Measurements from ENCODE around the gene SEMA3B. TPM values are rescaled to one million over a fixed set of nuclear protein-coding genes. Genes with fewer than 3 reads are reported as not detected.
A peak's percentile ranks its signal among the peaks of the same experiment; 100 is the strongest.

SEMA3B gene
- total RNA-seq, 1 experiment from 2014 or later: 7.3 TPM

- CTCF ChIA-PET: interaction anchor here (0.6 to 5.9 kb wide), 21 partner anchors 15 to 313 kb away, joined by 3 to 95 read pairs (median 4); partner anchors contain the start of genes CISH and HYAL2
- H3K9me3 Mint-ChIP-seq: no peaks in the 10 kb centered on the region
- ATAC-seq: peak; percentile 88
- TF ChIP-seq JUN (CRISPR knock-in tag; IDR thresholded peaks at IDR 0.05): no peak
- no peak for TF ChIP-seq MXD4 (CRISPR knock-in tag; IDR thresholded peaks at IDR 0.05; ENCODE audit: borderline replicate concordance)
- no peak for TF ChIP-seq ATF1 (CRISPR knock-in tag; IDR thresholded peaks at IDR 0.05)
- 0 out of 2 replicates have a peak, but pooled peaks have one; percentile 20 for TF ChIP-seq E2F5 (CRISPR knock-in tag; IDR thresholded peaks at IDR 0.05)
- peak; percentile 78 for TF ChIP-seq FOXP1 (CRISPR knock-in tag; IDR thresholded peaks at IDR 0.05; ENCODE audit: borderline replicate concordance)
- no peak for TF ChIP-seq ATF3 (CRISPR knock-in tag; conservative IDR thresholded peaks at IDR 0.05)
- no peak for TF ChIP-seq ZNF317 (CRISPR knock-in tag; IDR thresholded peaks at IDR 0.05; ENCODE audit: borderline replicate concordance, low read depth)
- TF ChIP-seq HMGXB4 (CRISPR knock-in tag; IDR thresholded peaks at IDR 0.05): no peak
- TF ChIP-seq EMX1 (CRISPR knock-in tag; IDR thresholded peaks at IDR 0.05): no peak
- TF ChIP-seq JAZF1 (CRISPR knock-in tag; IDR thresholded peaks at IDR 0.05): no peak
- no peak for TF ChIP-seq TP53 (CRISPR knock-in tag; IDR thresholded peaks at IDR 0.05)
- no peak for TF ChIP-seq ZBTB43 (CRISPR knock-in tag; IDR thresholded peaks at IDR 0.05)
- 0 out of 2 replicates have a peak, but pooled peaks have one; percentile 62 for TF ChIP-seq FOXP4 (CRISPR knock-in tag; IDR thresholded peaks at IDR 0.05)
- TF ChIP-seq ZNF263 (CRISPR knock-in tag; IDR thresholded peaks at IDR 0.05; ENCODE audit: low read depth): no peak
- TF ChIP-seq ERG (CRISPR knock-in tag; IDR thresholded peaks at IDR 0.05): 0 out of 2 replicates have a peak, but pooled peaks have one; percentile 19
- TF ChIP-seq AR (CRISPR knock-in tag; IDR thresholded peaks at IDR 0.05): no peak
- TF ChIP-seq ZNF396 (CRISPR knock-in tag; IDR thresholded peaks at IDR 0.05; ENCODE audit: borderline replicate concordance): no peak
- 0 out of 2 replicates have a peak, but pooled peaks have one; percentile 38 for TF ChIP-seq PREB (CRISPR knock-in tag; IDR thresholded peaks at IDR 0.05; ENCODE audit: borderline replicate concordance)
- TF ChIP-seq SP1 (CRISPR knock-in tag; conservative IDR thresholded peaks at IDR 0.05): peak; percentile 64; the same call in 1 of the 2 replicates
- no peak for TF ChIP-seq NR2C2 (CRISPR knock-in tag; IDR thresholded peaks at IDR 0.05)
- TF ChIP-seq SMAD4 (CRISPR knock-in tag; IDR thresholded peaks at IDR 0.05): no peak
- TF ChIP-seq ZBTB21 (CRISPR knock-in tag; IDR thresholded peaks at IDR 0.05; ENCODE audit: borderline replicate concordance): no peak
- no peak for TF ChIP-seq FOXJ3 (CRISPR knock-in tag; IDR thresholded peaks at IDR 0.05; ENCODE audit: borderline replicate concordance)
- no peak for TF ChIP-seq KAT7 (CRISPR knock-in tag; IDR thresholded peaks at IDR 0.05; ENCODE audit: borderline replicate concordance)
Measured at GRCh38 chr3:50298836-50299637, 30.1 kb downstream of the SEMA3B start, which contains the start of the genes HYAL3 and NAA80. Gene HYAL3 (minus strand): TSS chr3:50299405. CDS start chr3:50295602, 3,803 bp downstream. Gene NAA80 (minus strand): TSS chr3:50299405. CDS start chr3:50297463, 1,942 bp downstream.

More at GRCh38 chr3:50298836-50299637, 30.1 kb downstream of the SEMA3B start, which contains the start of the genes HYAL3 and NAA80:
- no peaks in the 10 kb centered on the region for H3K36me3 Mint-ChIP-seq
- POLR2A ChIA-PET: interaction anchor here (0.5 to 1.4 kb wide), 8 partner anchors 17 to 265 kb away, joined by 3 to 8 read pairs (median 4); partner anchors contain the start of genes CYB561D2, HYAL2 and NPRL2
- peak; percentile 100 for DNase-seq (ENCODE audit: low spot score)
- H3K4me3 Mint-ChIP-seq: peak within 1 kb of the TSS; percentile 97
- peak within 1 kb of the TSS; percentile 98 for H3K27ac Mint-ChIP-seq
- peaks cover 22% of the 10 kb centered on the region for H3K4me1 Mint-ChIP-seq
- H3K27me3 Mint-ChIP-seq (ENCODE audit: low read depth): no peaks in the 10 kb centered on the region; the same call in 1 of the 2 replicates
